ENCODE results near the gene IGF1R. TPM values are rescaled to one million over a fixed set of nuclear protein-coding genes. Genes with fewer than 3 reads are reported as not detected.

IGF1R gene
- total RNA-seq, 1 experiment from 2014 or later, result 125 TPM

DNA sequence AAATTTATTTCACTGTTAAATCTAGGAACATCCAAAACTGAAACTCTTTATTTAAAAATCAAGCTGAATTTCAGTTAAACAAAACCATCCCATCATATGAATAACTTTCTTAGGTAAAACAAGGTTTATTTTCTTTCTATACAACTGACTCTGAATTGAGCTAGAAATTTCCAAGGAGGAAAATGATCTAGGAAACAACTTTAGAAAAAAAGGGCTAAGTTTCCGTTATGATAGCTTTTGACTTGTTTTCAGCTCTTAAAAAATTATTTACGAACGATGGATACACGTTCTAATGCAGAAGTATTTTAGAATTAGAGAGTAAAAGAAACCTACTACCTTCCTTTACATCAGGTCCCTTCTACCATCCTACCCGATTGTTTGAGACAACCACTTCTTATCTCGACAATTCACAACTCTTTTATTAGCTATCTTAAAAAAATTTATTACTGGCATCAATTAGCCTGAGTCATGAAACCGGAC lies 1.8 kb upstream of the IGF1R start (continued):
- no peak for TF ChIP-seq E2F4 (CRISPR knock-in tag; IDR thresholded peaks at IDR 0.05; ENCODE audit: borderline replicate concordance, low read depth)

DNA sequence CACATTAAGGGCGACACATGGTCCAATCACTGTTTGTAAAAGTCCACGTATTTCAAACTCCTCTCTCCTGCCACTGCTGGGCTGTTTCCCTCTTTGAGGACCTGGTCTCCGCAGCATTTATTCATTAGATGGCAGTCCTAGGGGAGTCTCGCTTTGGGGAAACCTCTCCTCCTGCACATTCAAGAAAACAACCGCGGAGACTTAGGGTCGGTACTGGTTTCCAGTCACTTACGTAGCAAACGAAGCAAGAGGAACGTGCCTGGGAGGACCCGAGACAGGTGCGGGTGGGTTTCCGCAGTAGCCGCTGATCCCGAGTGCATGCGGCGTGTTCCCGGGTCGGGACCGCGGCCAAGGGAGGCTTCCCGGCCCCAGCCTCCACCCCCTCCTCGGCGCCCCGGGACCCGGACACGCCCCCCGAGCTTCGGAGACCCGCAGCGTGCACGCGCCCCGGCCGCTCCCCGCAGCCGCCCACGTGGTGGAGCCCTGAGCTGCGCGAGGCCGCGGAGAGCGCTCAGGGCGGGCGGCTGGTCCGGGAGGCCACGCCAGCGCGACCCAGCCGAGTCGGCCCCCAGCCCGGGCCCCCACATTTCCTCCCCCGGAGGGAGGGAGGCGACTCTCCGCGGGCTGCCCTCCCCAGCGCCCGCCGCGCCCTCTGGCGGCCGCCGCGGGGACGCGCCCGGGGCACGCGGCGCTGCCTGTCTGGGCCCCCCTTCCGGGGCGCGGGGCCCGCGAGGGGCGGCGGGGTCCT lies 1.1 kb upstream of the IGF1R start:
- no peaks in the 10 kb centered on the region; the same call in 1 of the 2 replicates for H3K27me3 Mint-ChIP-seq (ENCODE audit: low read depth)
- ATAC-seq, result peak; percentile 54
- ChIA-PET CTCF (interaction anchor here (0.9 to 3.7 kb wide), 17 partner anchors 11 to 258 kb away, joined by 3 to 33 read pairs (median 4); no protein-coding TSS in a partner anchor), POLR2A (interaction anchor here (1.0 to 2.0 kb wide), 3 partner anchors 56 to 124 kb away, joined by 3 to 4 read pairs (median 3); no protein-coding TSS in a partner anchor)
- peaks cover 20% of the 10 kb centered on the region for H3K4me1 Mint-ChIP-seq
- peak; percentile 88 for DNase-seq (ENCODE audit: low spot score)
- H3K4me3 Mint-ChIP-seq, result peak overlapping the region; percentile 93
- no peaks in the 10 kb centered on the region for H3K36me3 Mint-ChIP-seq
- peak overlapping the region; percentile 86 for H3K27ac Mint-ChIP-seq
- H3K9me3 Mint-ChIP-seq, result no peaks in the 10 kb centered on the region
- TF ChIP-seq ETV6 (CRISPR knock-in tag; IDR thresholded peaks at IDR 0.05) (peak; percentile 74), ZNF263 (CRISPR knock-in tag; IDR thresholded peaks at IDR 0.05; ENCODE audit: low read depth) (peak; percentile 53; the same call in 1 of the 2 replicates), EMX1 (CRISPR knock-in tag; IDR thresholded peaks at IDR 0.05) (no peak), GTF2I (CRISPR knock-in tag; conservative IDR thresholded peaks at IDR 0.05) (no peak), ZNF138 (CRISPR knock-in tag; conservative IDR thresholded peaks at IDR 0.05) (peak; percentile 78; the same call in 1 of the 2 replicates), MYBL2 (CRISPR knock-in tag; IDR thresholded peaks at IDR 0.05) (peak; percentile 75; the same call in 1 of the 2 replicates), NR3C1 (CRISPR knock-in tag; conservative IDR thresholded peaks at IDR 0.05; ENCODE audit: low read depth) (0 out of 2 replicates have a peak, but pooled peaks have one; percentile 58), SMAD3 (CRISPR knock-in tag; IDR thresholded peaks at IDR 0.05; ENCODE audit: borderline replicate concordance) (no peak), MAX (CRISPR knock-in tag; IDR thresholded peaks at IDR 0.05) (peak; percentile 92), ZNF121 (CRISPR knock-in tag; IDR thresholded peaks at IDR 0.05) (peak; percentile 90), SP1 (CRISPR knock-in tag; conservative IDR thresholded peaks at IDR 0.05) (peak; percentile 85), SOX15 (CRISPR knock-in tag; IDR thresholded peaks at IDR 0.05) (no peak), ESRRA (CRISPR knock-in tag; IDR thresholded peaks at IDR 0.05; ENCODE audit: borderline replicate concordance) (no peak), NR2C2 (CRISPR knock-in tag; IDR thresholded peaks at IDR 0.05) (no peak), ZNF232 (CRISPR knock-in tag; IDR thresholded peaks at IDR 0.05) (peak; percentile 66; the same call in 1 of the 2 replicates), ZNF423 (CRISPR knock-in tag; IDR thresholded peaks at IDR 0.05) (peak; percentile 17; the same call in 1 of the 2 replicates), CREB1 (CRISPR knock-in tag; IDR thresholded peaks at IDR 0.05) (0 out of 2 replicates have a peak, but pooled peaks have one; percentile 50), FOXP1 (CRISPR knock-in tag; IDR thresholded peaks at IDR 0.05; ENCODE audit: borderline replicate concordance) (peak; percentile 92; the same call in 1 of the 2 replicates), ELF4 (CRISPR knock-in tag; IDR thresholded peaks at IDR 0.05; ENCODE audit: low read depth) (peak; percentile 87; the same call in 1 of the 2 replicates), TEAD1 (CRISPR knock-in tag; IDR thresholded peaks at IDR 0.05) (peak; percentile 85), STAT6 (CRISPR knock-in tag; conservative IDR thresholded peaks at IDR 0.05; ENCODE audit: low read depth) (no peak), FOXK1 (CRISPR knock-in tag; IDR thresholded peaks at IDR 0.05) (peak; percentile 84)
- TF ChIP-seq, protein P1, sequence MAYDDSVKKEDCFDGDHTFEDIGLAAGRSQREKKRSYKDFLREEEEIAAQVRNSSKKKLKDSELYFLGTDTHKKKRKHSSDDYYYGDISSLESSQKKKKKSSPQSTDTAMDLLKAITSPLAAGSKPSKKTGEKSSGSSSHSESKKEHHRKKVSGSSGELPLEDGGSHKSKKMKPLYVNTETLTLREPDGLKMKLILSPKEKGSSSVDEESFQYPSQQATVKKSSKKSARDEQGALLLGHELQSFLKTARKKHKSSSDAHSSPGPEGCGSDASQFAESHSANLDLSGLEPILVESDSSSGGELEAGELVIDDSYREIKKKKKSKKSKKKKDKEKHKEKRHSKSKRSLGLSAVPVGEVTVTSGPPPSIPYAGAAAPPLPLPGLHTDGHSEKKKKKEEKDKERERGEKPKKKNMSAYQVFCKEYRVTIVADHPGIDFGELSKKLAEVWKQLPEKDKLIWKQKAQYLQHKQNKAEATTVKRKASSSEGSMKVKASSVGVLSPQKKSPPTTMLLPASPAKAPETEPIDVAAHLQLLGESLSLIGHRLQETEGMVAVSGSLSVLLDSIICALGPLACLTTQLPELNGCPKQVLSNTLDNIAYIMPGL (CRISPR knock-in tag; IDR thresholded peaks at IDR 0.05), result 0 out of 2 replicates have a peak, but pooled peaks have one; percentile 85
- TF ChIP-seq, protein P2, sequence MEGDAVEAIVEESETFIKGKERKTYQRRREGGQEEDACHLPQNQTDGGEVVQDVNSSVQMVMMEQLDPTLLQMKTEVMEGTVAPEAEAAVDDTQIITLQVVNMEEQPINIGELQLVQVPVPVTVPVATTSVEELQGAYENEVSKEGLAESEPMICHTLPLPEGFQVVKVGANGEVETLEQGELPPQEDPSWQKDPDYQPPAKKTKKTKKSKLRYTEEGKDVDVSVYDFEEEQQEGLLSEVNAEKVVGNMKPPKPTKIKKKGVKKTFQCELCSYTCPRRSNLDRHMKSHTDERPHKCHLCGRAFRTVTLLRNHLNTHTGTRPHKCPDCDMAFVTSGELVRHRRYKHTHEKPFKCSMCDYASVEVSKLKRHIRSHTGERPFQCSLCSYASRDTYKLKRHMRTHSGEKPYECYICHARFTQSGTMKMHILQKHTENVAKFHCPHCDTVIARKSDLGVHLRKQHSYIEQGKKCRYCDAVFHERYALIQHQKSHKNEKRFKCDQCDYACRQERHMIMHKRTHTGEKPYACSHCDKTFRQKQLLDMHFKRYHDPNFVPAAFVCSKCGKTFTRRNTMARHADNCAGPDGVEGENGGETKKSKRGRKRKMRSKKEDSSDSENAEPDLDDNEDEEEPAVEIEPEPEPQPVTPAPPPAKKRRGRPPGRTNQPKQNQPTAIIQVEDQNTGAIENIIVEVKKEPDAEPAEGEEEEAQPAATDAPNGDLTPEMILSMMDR (IDR thresholded peaks at IDR 0.05), result peak; percentile 71
- TF ChIP-seq, protein P3, sequence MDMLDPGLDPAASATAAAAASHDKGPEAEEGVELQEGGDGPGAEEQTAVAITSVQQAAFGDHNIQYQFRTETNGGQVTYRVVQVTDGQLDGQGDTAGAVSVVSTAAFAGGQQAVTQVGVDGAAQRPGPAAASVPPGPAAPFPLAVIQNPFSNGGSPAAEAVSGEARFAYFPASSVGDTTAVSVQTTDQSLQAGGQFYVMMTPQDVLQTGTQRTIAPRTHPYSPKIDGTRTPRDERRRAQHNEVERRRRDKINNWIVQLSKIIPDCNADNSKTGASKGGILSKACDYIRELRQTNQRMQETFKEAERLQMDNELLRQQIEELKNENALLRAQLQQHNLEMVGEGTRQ (CRISPR knock-in tag; IDR thresholded peaks at IDR 0.05), result peak; percentile 81
- TF ChIP-seq, protein P4, sequence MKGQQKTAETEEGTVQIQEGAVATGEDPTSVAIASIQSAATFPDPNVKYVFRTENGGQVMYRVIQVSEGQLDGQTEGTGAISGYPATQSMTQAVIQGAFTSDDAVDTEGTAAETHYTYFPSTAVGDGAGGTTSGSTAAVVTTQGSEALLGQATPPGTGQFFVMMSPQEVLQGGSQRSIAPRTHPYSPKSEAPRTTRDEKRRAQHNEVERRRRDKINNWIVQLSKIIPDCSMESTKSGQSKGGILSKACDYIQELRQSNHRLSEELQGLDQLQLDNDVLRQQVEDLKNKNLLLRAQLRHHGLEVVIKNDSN (CRISPR knock-in tag; IDR thresholded peaks at IDR 0.05), result peak; percentile 68

Data from WTC11 (cell line).